ENCODE measurements around the gene AIMP1. TPM values are rescaled to one million over a fixed set of nuclear protein-coding genes. Genes with fewer than 3 reads are reported as not detected.

The AIMP1 gene
- total and polyA plus RNA-seq, 2 of the 13 experiments (the other 11 are each of a cell fraction or from before 2014, with no cell fraction given) = 28.6 to 82.9 TPM

GRCh38 chr4:106315968-106316772 is at the start of gene AIMP1, which contains the start of gene TBCK (continued):
- TF ChIP-seq ZNF615 (CRISPR knock-in tag; IDR thresholded peaks at IDR 0.05; ENCODE audit: borderline replicate concordance) = no peak; the same call in 1 of the 2 replicates
- no peak for TF ChIP-seq MED8 (CRISPR knock-in tag; IDR thresholded peaks at IDR 0.05; ENCODE audit: insufficient replicate concordance)
- TF ChIP-seq EZH2 (conservative IDR thresholded peaks at IDR 0.05; ENCODE audit: low read depth, low read length) = no peak
- TF ChIP-seq ZNF362 (CRISPR knock-in tag; IDR thresholded peaks at IDR 0.05; ENCODE audit: borderline replicate concordance) = peak; percentile 22; the same call in 1 of the 2 replicates
- TF ChIP-seq ZNF503 (CRISPR knock-in tag; IDR thresholded peaks at IDR 0.05) = no peak
- TF ChIP-seq CENPBD1 (CRISPR knock-in tag; IDR thresholded peaks at IDR 0.05; ENCODE audit: borderline replicate concordance, low read depth) = 0 out of 2 replicates have a peak, but pooled peaks have one; percentile 58
- TF ChIP-seq ZBTB46 (CRISPR knock-in tag; IDR thresholded peaks at IDR 0.05; ENCODE audit: borderline replicate concordance) = no peak
- TF ChIP-seq ZNF207 (IDR thresholded peaks at IDR 0.05; ENCODE audit: borderline replicate concordance) = no peak
- 0 out of 2 replicates have a peak, but pooled peaks have one; percentile 1 for TF ChIP-seq TFE3 (CRISPR knock-in tag; IDR thresholded peaks at IDR 0.05)
- TF ChIP-seq LCORL (IDR thresholded peaks at IDR 0.05) = peak; percentile 24; the same call in 1 of the 2 replicates
- TF ChIP-seq LCORL (CRISPR knock-in tag; IDR thresholded peaks at IDR 0.05) = peak; percentile 35; the same call in 1 of the 2 replicates
- TF ChIP-seq SMAD1 (CRISPR knock-in tag; IDR thresholded peaks at IDR 0.05; ENCODE audit: borderline replicate concordance, low read depth) = 0 out of 2 replicates have a peak, but pooled peaks have one; percentile 29
- no peak for TF ChIP-seq ZNF160 (CRISPR knock-in tag; IDR thresholded peaks at IDR 0.05)
- no peak for TF ChIP-seq ZNF598 (CRISPR knock-in tag; IDR thresholded peaks at IDR 0.05; ENCODE audit: borderline replicate concordance)
- TF ChIP-seq CEBPG (CRISPR knock-in tag; IDR thresholded peaks at IDR 0.05) = no peak
- no peak for TF ChIP-seq ZFP41 (CRISPR knock-in tag; IDR thresholded peaks at IDR 0.05; ENCODE audit: borderline replicate concordance)
- TF ChIP-seq ATF2 (CRISPR knock-in tag; IDR thresholded peaks at IDR 0.05) = 0 out of 2 replicates have a peak, but pooled peaks have one; percentile 5
- no peak for TF ChIP-seq ZBTB3 (CRISPR knock-in tag; IDR thresholded peaks at IDR 0.05; ENCODE audit: borderline replicate concordance, low read depth)
- TF ChIP-seq ATM (IDR thresholded peaks at IDR 0.05; ENCODE audit: borderline replicate concordance) = no peak
- no peak for TF ChIP-seq ADNP (CRISPR knock-in tag; IDR thresholded peaks at IDR 0.05)

Measured in HepG2 (cell line).